HG03571 (cell line): ENCODE data around the gene KDM3B.
"Not testable (repeated sequence)": the region's sequence is repeated elsewhere in the genome, so short reads cannot be mapped to it uniquely, and the experiment has no call there.

Source experiments
- ATAC-seq: cut with Tn5 transposase; IDR thresholded peaks from one replicate; pipeline ENCODE4 v1.9.1; 2021; ENCODE audit not compliant: unreplicated experiment

Gene KDM3B

GRCh38 chr5:138391859-138392386 is 39.4 kb downstream of the KDM3B start:
- ATAC-seq, result no peak

GRCh38 chr5:138402640-138403039 is 50.2 kb downstream of the KDM3B start:
- ATAC-seq, result no peak

GRCh38 chr5:138408023-138408422 is 55.5 kb downstream of the KDM3B start:
- ATAC-seq, result peak; percentile 53

- not testable (repeated sequence) for ATAC-seq
These were observed 58.6 kb downstream of the KDM3B start for GRCh38 chr5:138410996-138411640.

GRCh38 chr5:138418444-138418843 is 66.0 kb downstream of the KDM3B start:
- ATAC-seq, result no peak

- ATAC-seq, result no peak
These were observed 72.6 kb downstream of the KDM3B start for GRCh38 chr5:138425079-138425478.

- ATAC-seq, result no peak
These were observed 83.5 kb downstream of the KDM3B start for GRCh38 chr5:138435943-138436342.

- no peak for ATAC-seq
These were observed 85.7 kb downstream of the KDM3B start for GRCh38 chr5:138438003-138438723.

- peak; percentile 68 for ATAC-seq
These were observed 86.4 kb downstream of the KDM3B start, which contains the start of gene REEP2 for GRCh38 chr5:138438724-138439476. Gene REEP2, plus strand, starts transcription at chr5:138439057. Its CDS starts 152 bp downstream, at chr5:138439209.

- ATAC-seq, result no peak
These were observed 87.1 kb downstream of the KDM3B start for GRCh38 chr5:138439477-138440158.

GRCh38 chr5:138440159-138441073 is 87.9 kb downstream of the KDM3B start:
- no peak for ATAC-seq

- no peak for ATAC-seq
These were observed 88.7 kb downstream of the KDM3B start for GRCh38 chr5:138441221-138441620.

- ATAC-seq, result no peak
These were observed 91.7 kb downstream of the KDM3B start for GRCh38 chr5:138444078-138444773.

GRCh38 chr5:138444774-138445546 is 92.5 kb downstream of the KDM3B start:
- no peak for ATAC-seq

- no peak for ATAC-seq
These were observed 93.2 kb downstream of the KDM3B start for GRCh38 chr5:138445547-138446271.

- ATAC-seq, result no peak
These were observed 95.6 kb downstream of the KDM3B start for GRCh38 chr5:138448070-138448469.

GRCh38 chr5:138448481-138449398 is 96.3 kb downstream of the KDM3B start:
- no peak for ATAC-seq
